H9 (cell line): ENCODE measurements around the gene FOXL1. TPM values are rescaled to one million over a fixed set of nuclear protein-coding genes. Genes with fewer than 3 reads are reported as not detected.

ENCODE experiments used
- DNase-seq: peaks from one replicate; pipeline ENCODE4 v3.0.0-alpha.2; 2017
- H2AFZ ChIP-seq: one replicate; pipeline ENCODE4 v1.6.1; 2013; ENCODE audit warnings: mild to moderate bottlenecking, low read length, control low read depth, moderate library complexity
- H2AK5ac ChIP-seq: 2 replicates; pipeline ENCODE4 v1.6.1; 2013; ENCODE audit warnings: low read length, control low read depth, mixed read lengths; ENCODE audit not compliant: insufficient read length
- H2BK120ac ChIP-seq: one replicate; pipeline ENCODE4 v1.6.1; 2013; ENCODE audit warnings: low read depth, mild to moderate bottlenecking, low read length, control low read depth, inconsistent platforms; ENCODE audit not compliant: poor library complexity, severe bottlenecking
- H2BK12ac ChIP-seq: 2 replicates; pipeline ENCODE4 v1.6.1; 2013; ENCODE audit warnings: low read length, control low read depth, mixed read lengths, low read depth; ENCODE audit not compliant: insufficient read length
- H2BK15ac ChIP-seq: 2 replicates; pipeline ENCODE4 v1.6.1; 2013; ENCODE audit warnings: low read depth, low read length, control low read depth
- H2BK20ac ChIP-seq: one replicate; pipeline ENCODE4 v1.6.1; 2013; ENCODE audit warnings: low read depth, mild to moderate bottlenecking, low read length, control low read depth, inconsistent platforms; ENCODE audit not compliant: poor library complexity, severe bottlenecking
- H2BK5ac ChIP-seq: 2 replicates; pipeline ENCODE4 v1.6.1; 2013; ENCODE audit warnings: low read length, control low read depth, mixed read lengths; ENCODE audit not compliant: insufficient read length
- H3K14ac ChIP-seq: 2 replicates; pipeline ENCODE4 v1.6.1; 2013; ENCODE audit warnings: low read length, control low read depth; ENCODE audit not compliant: insufficient read depth
- H3K18ac ChIP-seq: 2 replicates; pipeline ENCODE4 v1.6.1; 2013; ENCODE audit warnings: low read depth, mild to moderate bottlenecking, mixed read lengths, low read length, control low read depth; ENCODE audit not compliant: insufficient read length
- H3K23ac ChIP-seq: 2 replicates; pipeline ENCODE4 v1.6.1; 2013; ENCODE audit warnings: low read length, control low read depth, mixed read lengths, low read depth; ENCODE audit not compliant: insufficient read length
- H3K23me2 ChIP-seq: 2 replicates; pipeline ENCODE4 v1.6.1; 2013; ENCODE audit warnings: low read depth, mild to moderate bottlenecking, mixed read lengths, low read length, control low read depth; ENCODE audit not compliant: insufficient read length, poor library complexity, severe bottlenecking
- H3K27ac ChIP-seq: 2 replicates; pipeline ENCODE4 v1.5.1; 2013; ENCODE audit warnings: low read length, control low read depth, mixed read lengths, low read depth; ENCODE audit not compliant: insufficient read length
- H3K27me3 ChIP-seq: 2 replicates; pipeline ENCODE4 v1.6.1; 2013; ENCODE audit warnings: low read length, control low read depth, inconsistent platforms; ENCODE audit not compliant: insufficient read depth
- H3K4ac ChIP-seq: 2 replicates; pipeline ENCODE4 v1.6.1; 2013; ENCODE audit warnings: low read depth, mild to moderate bottlenecking, control low read depth, inconsistent platforms, low read length, moderate library complexity
- H3K4me1 ChIP-seq: 2 replicates; pipeline ENCODE4 v1.6.1; 2013; ENCODE audit warnings: low read length, control low read depth, inconsistent platforms; ENCODE audit not compliant: insufficient read depth
- H3K4me2 ChIP-seq: 2 replicates; pipeline ENCODE4 v1.6.1; 2013; ENCODE audit warnings: low read length, control low read depth, mixed read lengths; ENCODE audit not compliant: insufficient read length, insufficient read depth
- H3K56ac ChIP-seq: 2 replicates; pipeline ENCODE4 v1.6.1; 2013; ENCODE audit warnings: low read depth, mild to moderate bottlenecking, mixed read lengths, low read length, control low read depth; ENCODE audit not compliant: insufficient read length
- H3K79me1 ChIP-seq: 2 replicates; pipeline ENCODE4 v1.6.1; 2013; ENCODE audit warnings: low read depth, mild to moderate bottlenecking, moderate library complexity, low read length, control low read depth, inconsistent platforms; ENCODE audit not compliant: insufficient read depth, poor library complexity, severe bottlenecking
- H3K79me2 ChIP-seq: 2 replicates; pipeline ENCODE4 v1.6.1; 2013; ENCODE audit warnings: low read length, control low read depth, inconsistent platforms; ENCODE audit not compliant: insufficient read depth
- H3K9ac ChIP-seq: 2 replicates; pipeline ENCODE4 v1.6.1; 2013; ENCODE audit warnings: low read length, control low read depth, mixed read lengths; ENCODE audit not compliant: insufficient read length; ENCODE audit errors: extremely low read depth
- H3K9me3 ChIP-seq: one replicate; pipeline ENCODE4 v1.6.1; 2013; ENCODE audit warnings: low read depth, low read length, inconsistent platforms; ENCODE audit not compliant: control insufficient read depth
- H3T11ph ChIP-seq: one replicate; pipeline ENCODE4 v1.6.1; 2013; ENCODE audit warnings: mild to moderate bottlenecking, low read length, control low read depth, inconsistent platforms
- H4K20me1 ChIP-seq: one replicate; pipeline ENCODE4 v1.6.1; 2013; ENCODE audit not compliant: control insufficient read depth, insufficient read length, insufficient read depth
- H4K5ac ChIP-seq: 2 replicates; pipeline ENCODE4 v1.6.1; 2013; ENCODE audit warnings: low read depth, mild to moderate bottlenecking, mixed read lengths, low read length, control low read depth; ENCODE audit not compliant: insufficient read length
- H4K8ac ChIP-seq: replicated peaks from 2 replicates; pipeline ENCODE4 v1.6.1; 2013; ENCODE audit warnings: low read length, control low read depth, mixed read lengths, low read depth; ENCODE audit not compliant: insufficient read length
- H4K91ac ChIP-seq: 2 replicates; pipeline ENCODE4 v1.6.1; 2013; ENCODE audit warnings: low read depth, mild to moderate bottlenecking, moderate library complexity, mixed read lengths, low read length, control low read depth; ENCODE audit not compliant: insufficient read length
- H3K27ac Mint-ChIP-seq, 3 experiments: 2 replicates in 2 of 3; 3 replicates in 1 of 3; pipeline ENCODE4 v1.8.0; 2020 to 2021; ENCODE audit warnings: mixed read lengths in 3 of 3, mild to moderate bottlenecking in 1 of 3, moderate library complexity in 1 of 3
- H3K27me3 Mint-ChIP-seq: 2 replicates; pipeline ENCODE4 v1.8.0; 2021; ENCODE audit warnings: low read depth, mild to moderate bottlenecking, moderate library complexity, mixed read lengths
- H3K36me3 Mint-ChIP-seq, 3 experiments: 2 replicates in 2 of 3; 3 replicates in 1 of 3; pipeline ENCODE4 v1.8.0; 2020 to 2021; ENCODE audit warnings: low read depth in 3 of 3, mixed read lengths in 3 of 3; ENCODE audit not compliant: insufficient read depth in 1 of 3
- H3K4me1 Mint-ChIP-seq, 2 experiments: 2 replicates each; pipeline ENCODE4 v1.8.0; 2020; ENCODE audit warnings: mixed read lengths in 2 of 2
- H3K4me3 Mint-ChIP-seq, 2 experiments: 2 replicates in 1 of 2; 3 replicates in 1 of 2; pipeline ENCODE4 v1.8.0; 2020 to 2021; ENCODE audit warnings: mild to moderate bottlenecking in 2 of 2, mixed read lengths in 2 of 2, moderate library complexity in 1 of 2
- H3K9me3 Mint-ChIP-seq, 2 experiments: 2 replicates in 1 of 2; 3 replicates in 1 of 2; pipeline ENCODE4 v1.8.0; 2020; ENCODE audit warnings: mild to moderate bottlenecking in 2 of 2, mixed read lengths in 2 of 2, moderate library complexity in 1 of 2
- CTCF ChIP-seq: fragments of 200-600 bp; sonication (generic); conservative IDR thresholded peaks from 3 replicates; pipeline ENCODE4 v1.8.0; 2021; ENCODE audit warnings: antibody characterized with exemption, mild to moderate bottlenecking
- WGBS: extraction: QIAGEN DNeasy Blood & Tissue Kit; methylation state at CpG from one replicate; pipeline ENCODE4 v1.1.7; 2013; ENCODE audit warnings: missing lambda C conversion rate, low lambda C conversion rate, mixed read lengths; ENCODE audit not compliant: insufficient read length; ENCODE audit errors: extremely low coverage; 5-methylcytosine and 5-hydroxymethylcytosine counted together
- total RNA-seq: library from RNA; stranded (reverse); gene quantifications from 2 replicates; pipeline ENCODE4 v1.2.1, GENCODE V29; 2021

FOXL1 gene
- total RNA-seq, 1 experiment from 2014 or later, result 0.09 TPM

DNA sequence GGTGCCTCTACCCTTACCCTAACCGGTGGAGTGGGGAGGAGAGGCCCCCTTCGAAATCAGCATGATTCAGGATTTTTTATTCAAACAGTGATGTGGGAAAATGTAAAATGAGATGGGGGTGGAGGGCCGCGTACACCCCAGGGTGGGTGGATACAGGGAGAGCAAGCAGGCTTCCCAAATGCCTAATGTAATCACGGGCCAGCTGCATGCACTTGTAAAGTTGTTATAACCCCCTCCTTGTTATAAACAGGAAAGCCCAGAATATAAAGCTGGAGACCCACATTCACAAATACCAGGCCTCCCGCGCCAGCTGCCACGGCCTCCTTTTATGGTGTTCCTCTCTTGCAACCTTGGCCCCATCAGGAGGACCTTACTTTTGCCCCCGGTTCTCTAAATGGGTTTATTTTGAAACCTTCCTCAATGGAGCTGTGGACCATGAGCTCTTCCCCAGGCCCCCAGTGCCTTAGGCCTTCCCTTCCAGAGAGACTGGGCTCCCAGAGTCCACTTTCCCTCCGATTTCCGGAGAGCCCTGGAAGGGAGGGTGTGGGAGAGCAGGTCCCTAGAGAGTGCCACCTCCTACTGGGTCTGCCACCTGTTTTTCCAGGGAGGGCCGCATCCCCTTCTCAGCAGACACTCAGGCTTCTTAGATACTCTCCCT, 906 bp upstream of the FOXL1 start:
- no peak overlapping the region for H4K5ac ChIP-seq
- no peak overlapping the region for H3K23ac ChIP-seq
- H4K91ac ChIP-seq, result no peak overlapping the region
- no peak overlapping the region for H3K14ac ChIP-seq
- H3K9me3 ChIP-seq, result no peaks in the 10 kb centered on the region
- H2AK5ac ChIP-seq, result no peak overlapping the region
- Mint-ChIP-seq H3K4me3 (peak overlapping the region in 1 of 2 experiments; percentile 94; a peak in 4 of 5 replicates), H3K4me1 (peaks cover 36 to 48% of the 10 kb centered on the region in 2 experiments), H3K27ac (no peak overlapping the region), H3K36me3 (peaks cover 0 to 1% (median 0%) of the 10 kb centered on the region in 3 experiments; a peak in 2 of 7 replicates), H3K27me3 (peaks cover 97% of the 10 kb centered on the region), H3K9me3 (peaks cover 3 to 5% of the 10 kb centered on the region in 2 experiments; a peak in 3 of 5 replicates)
- H2BK20ac ChIP-seq, result no peak overlapping the region
- no peak overlapping the region for H3K9ac ChIP-seq
- no peaks in the 10 kb centered on the region for H3K79me2 ChIP-seq
- TF ChIP-seq CTCF, result no peak
- no peak overlapping the region for H3T11ph ChIP-seq
- H3K4ac ChIP-seq, result no peak overlapping the region
- WGBS, result no CpG with 5 or more reads among the region's 12 CpGs
- H2BK120ac ChIP-seq, result no peak overlapping the region
- H2BK12ac ChIP-seq, result no peak overlapping the region
- no peak overlapping the region for H3K27ac ChIP-seq
- H3K4me1 ChIP-seq, result peaks cover 9% of the 10 kb centered on the region; the same call in 1 of the 2 replicates
- H2BK5ac ChIP-seq, result no peak overlapping the region
- DNase-seq, result peak; percentile 45
- H3K27me3 ChIP-seq, result peaks cover 73% of the 10 kb centered on the region
- no peak overlapping the region for H2BK15ac ChIP-seq
- H2AFZ ChIP-seq, result no peak overlapping the region
- H3K79me1 ChIP-seq, result no peaks in the 10 kb centered on the region
- peak overlapping the region; percentile 54 for H3K4me2 ChIP-seq
- H3K18ac ChIP-seq, result no peak overlapping the region
- peaks cover 14% of the 10 kb centered on the region for H3K23me2 ChIP-seq
- no peaks in the 10 kb centered on the region for H4K20me1 ChIP-seq
- no peak overlapping the region for H3K56ac ChIP-seq
- H4K8ac ChIP-seq, result no peak overlapping the region
